ENCODE data around the gene LCN15.

LCN15 gene

GRCh38 chr9:136738960-136739359, 25.4 kb downstream of the LCN15 start:
- DNase-seq: no peak

GRCh38 chr9:136735812-136736480, 28.4 kb downstream of the LCN15 start:
- DNase-seq: no peak

GRCh38 chr9:136734837-136735496, 29.4 kb downstream of the LCN15 start:
- DNase-seq: no peak

GRCh38 chr9:136733611-136734010, 30.7 kb downstream of the LCN15 start:
- no peak for DNase-seq

GRCh38 chr9:136732444-136733178, 31.7 kb downstream of the LCN15 start:
- DNase-seq: no peak

- no peak for DNase-seq
Measured at GRCh38 chr9:136729926-136730325, 34.4 kb downstream of the LCN15 start.

- DNase-seq: no peak
Measured at GRCh38 chr9:136729144-136729543, 35.2 kb downstream of the LCN15 start.

- DNase-seq: no peak
Measured at GRCh38 chr9:136728548-136729123, 35.7 kb downstream of the LCN15 start.

- peak; percentile 74 for DNase-seq
Measured at GRCh38 chr9:136728080-136728547, 36.2 kb downstream of the LCN15 start.

GRCh38 chr9:136726631-136727191, 37.6 kb downstream of the LCN15 start:
- no peak for DNase-seq

- no peak for DNase-seq
Measured at GRCh38 chr9:136726118-136726517, 38.2 kb downstream of the LCN15 start.

GRCh38 chr9:136725612-136726011, 38.7 kb downstream of the LCN15 start:
- DNase-seq: no peak

- no peak for DNase-seq
Measured at GRCh38 chr9:136724772-136725171, 39.5 kb downstream of the LCN15 start.

- DNase-seq: no peak
Measured at GRCh38 chr9:136723989-136724388, 40.3 kb downstream of the LCN15 start.

GRCh38 chr9:136723362-136723976, 40.8 kb downstream of the LCN15 start:
- no peak for DNase-seq

- DNase-seq: no peak
Measured at GRCh38 chr9:136722969-136723356, 41.4 kb downstream of the LCN15 start.

- no peak for DNase-seq
Measured at GRCh38 chr9:136722093-136722968, 42.0 kb downstream of the LCN15 start.

- no peak for DNase-seq
Measured at GRCh38 chr9:136721339-136722092, 42.8 kb downstream of the LCN15 start.

GRCh38 chr9:136720898-136721338, 43.4 kb downstream of the LCN15 start:
- no peak for DNase-seq

- no peak for DNase-seq
Measured at GRCh38 chr9:136720251-136720897, 43.9 kb downstream of the LCN15 start.

Data from NCI-H510A (cell line).